ENCODE results near the gene RABGGTB. TPM values are rescaled to one million over a fixed set of nuclear protein-coding genes. Genes with fewer than 3 reads are reported as not detected.
A peak's percentile ranks its signal among the peaks of the same experiment; 100 is the strongest.
"Not testable (repeated sequence)": the region's sequence is repeated elsewhere in the genome, so short reads cannot be mapped to it uniquely, and the experiment has no call there.

Gene RABGGTB
- total and polyA plus RNA-seq, 4 donors = 24.3 to 74.8 (median 47.2) TPM

DNA sequence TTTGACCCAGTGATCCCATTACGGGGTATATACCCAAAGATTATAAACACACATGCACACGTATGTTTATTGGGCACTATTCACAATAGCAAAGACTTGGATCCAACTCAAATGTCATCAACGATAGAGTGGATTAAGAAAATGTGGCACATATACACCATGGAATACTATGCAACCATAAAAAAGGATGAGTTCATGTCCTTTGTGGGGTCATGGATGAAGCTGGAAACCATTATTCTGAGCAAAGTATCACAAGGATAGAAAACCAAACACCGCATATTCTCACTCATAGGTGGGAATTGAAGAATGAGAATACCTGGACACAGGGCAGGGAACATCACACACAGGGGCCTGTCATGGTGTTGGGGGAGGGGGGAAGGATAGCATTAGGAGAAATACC lies 2.1 kb upstream of the RABGGTB start:
- H3K9me3 ChIP-seq (ENCODE audit: control insufficient read depth in 4 of 4, low read length in 3 of 4); H3K27me3 ChIP-seq (ENCODE audit: control insufficient read depth in 4 of 4, insufficient read depth in 4 of 4, low read length in 3 of 4); H3K9ac ChIP-seq (ENCODE audit: low read depth in 1 of 2, low read length in 2 of 2); H3K4me3 ChIP-seq (ENCODE audit: low read depth in 1 of 3, low read length in 3 of 3); H3K36me3 ChIP-seq (ENCODE audit: control insufficient read depth in 4 of 4, insufficient read depth in 3 of 4, low read depth in 1 of 4, low read length in 3 of 4); DNase-seq (ENCODE audit: low spot score); H3K27ac ChIP-seq (ENCODE audit: low read depth in 1 of 2, low read length in 2 of 2): not testable (repeated sequence)
- WGBS = 95% methylated on average over 4 of the region's 4 CpGs
- peaks cover 4 to 23% (median 15%) of the 10 kb centered on the region in 4 donors for H3K4me1 ChIP-seq (ENCODE audit: control insufficient read depth in 4 of 4, insufficient read depth in 4 of 4, low read length in 3 of 4)

DNA sequence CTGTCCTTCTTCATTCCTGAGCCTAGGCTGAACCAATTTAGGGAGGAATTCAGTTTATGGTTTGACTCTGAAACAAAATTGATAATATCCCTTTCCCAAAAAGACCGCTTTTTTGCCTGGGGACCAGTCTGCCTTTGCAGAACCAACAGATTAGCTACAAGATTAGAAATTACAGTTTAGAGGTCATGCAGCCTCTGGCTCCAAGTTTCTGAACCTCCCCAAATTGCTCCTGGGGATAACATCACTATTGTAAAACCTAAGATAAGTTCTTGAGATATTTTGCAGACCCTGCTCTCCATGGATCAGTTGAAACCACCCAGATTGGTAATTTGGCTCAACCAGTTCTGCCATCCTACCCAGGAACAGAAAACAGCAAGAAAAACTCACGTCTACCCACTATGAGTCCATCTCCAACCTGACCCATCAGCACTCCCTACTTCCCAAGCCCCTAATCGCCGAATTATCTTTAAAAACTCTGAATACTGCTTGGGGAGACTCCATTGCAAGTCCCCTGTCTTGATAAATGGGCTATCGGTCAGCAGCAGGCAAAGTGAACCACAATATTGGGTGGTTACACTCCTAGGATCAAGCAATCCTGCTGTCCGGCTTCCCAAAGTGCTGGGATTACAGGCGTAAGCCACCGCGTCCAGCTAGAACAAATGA lies 605 bp upstream of the RABGGTB start:
- Histone ChIP-seq H3K4me1 (ENCODE audit: control insufficient read depth in 4 of 4, insufficient read depth in 4 of 4, low read length in 3 of 4) (peaks cover 5 to 39% (median 29%) of the 10 kb centered on the region in 4 donors), H3K9me3 (ENCODE audit: control insufficient read depth in 4 of 4, low read length in 3 of 4) (no peaks in the 10 kb centered on the region), H3K27me3 (ENCODE audit: control insufficient read depth in 4 of 4, insufficient read depth in 4 of 4, low read length in 3 of 4) (no peaks in the 10 kb centered on the region), H3K27ac (ENCODE audit: low read depth in 1 of 2, low read length in 2 of 2) (peak overlapping the region; percentile 80 to 92), H3K4me3 (ENCODE audit: low read depth in 1 of 3, low read length in 3 of 3) (peak overlapping the region; percentile 59 to 69 (median 61)), H3K36me3 (ENCODE audit: control insufficient read depth in 4 of 4, insufficient read depth in 3 of 4, low read depth in 1 of 4, low read length in 3 of 4) (peaks cover 0 to 2% (median 0%) of the 10 kb centered on the region in 4 donors), H3K9ac (ENCODE audit: low read depth in 1 of 2, low read length in 2 of 2) (peak overlapping the region; percentile 40 to 90)
- WGBS = 13% methylated on average over 9 of the region's 9 CpGs
- no peak for DNase-seq (ENCODE audit: low spot score)
- TF ChIP-seq FOXA1 (IDR thresholded peaks at IDR 0.05) (no peak), RXRA (IDR thresholded peaks at IDR 0.05) (no peak), EGR1 (IDR thresholded peaks at IDR 0.05; ENCODE audit: low read depth in 2 of 2) (no peak), JUND (IDR thresholded peaks at IDR 0.05) (no peak), YY1 (IDR thresholded peaks at IDR 0.05) (no peak), FOXA2 (IDR thresholded peaks at IDR 0.05) (no peak), HNF4A (conservative IDR thresholded peaks at IDR 0.05) (no peak), NR2F2 (IDR thresholded peaks at IDR 0.05) (no peak), TAF1 (conservative IDR thresholded peaks at IDR 0.05) (no peak), HNF4G (IDR thresholded peaks at IDR 0.05) (no peak), RAD21 (IDR thresholded peaks at IDR 0.05) (no peak)
- TF ChIP-seq, protein P1, sequence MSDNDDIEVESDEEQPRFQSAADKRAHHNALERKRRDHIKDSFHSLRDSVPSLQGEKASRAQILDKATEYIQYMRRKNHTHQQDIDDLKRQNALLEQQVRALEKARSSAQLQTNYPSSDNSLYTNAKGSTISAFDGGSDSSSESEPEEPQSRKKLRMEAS (IDR thresholded peaks at IDR 0.05) = no peak
- TF ChIP-seq, protein P2, sequence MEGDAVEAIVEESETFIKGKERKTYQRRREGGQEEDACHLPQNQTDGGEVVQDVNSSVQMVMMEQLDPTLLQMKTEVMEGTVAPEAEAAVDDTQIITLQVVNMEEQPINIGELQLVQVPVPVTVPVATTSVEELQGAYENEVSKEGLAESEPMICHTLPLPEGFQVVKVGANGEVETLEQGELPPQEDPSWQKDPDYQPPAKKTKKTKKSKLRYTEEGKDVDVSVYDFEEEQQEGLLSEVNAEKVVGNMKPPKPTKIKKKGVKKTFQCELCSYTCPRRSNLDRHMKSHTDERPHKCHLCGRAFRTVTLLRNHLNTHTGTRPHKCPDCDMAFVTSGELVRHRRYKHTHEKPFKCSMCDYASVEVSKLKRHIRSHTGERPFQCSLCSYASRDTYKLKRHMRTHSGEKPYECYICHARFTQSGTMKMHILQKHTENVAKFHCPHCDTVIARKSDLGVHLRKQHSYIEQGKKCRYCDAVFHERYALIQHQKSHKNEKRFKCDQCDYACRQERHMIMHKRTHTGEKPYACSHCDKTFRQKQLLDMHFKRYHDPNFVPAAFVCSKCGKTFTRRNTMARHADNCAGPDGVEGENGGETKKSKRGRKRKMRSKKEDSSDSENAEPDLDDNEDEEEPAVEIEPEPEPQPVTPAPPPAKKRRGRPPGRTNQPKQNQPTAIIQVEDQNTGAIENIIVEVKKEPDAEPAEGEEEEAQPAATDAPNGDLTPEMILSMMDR (IDR thresholded peaks at IDR 0.05; ENCODE audit: low read depth, low read length, missing input control) = no peak
- TF ChIP-seq, protein P3, sequence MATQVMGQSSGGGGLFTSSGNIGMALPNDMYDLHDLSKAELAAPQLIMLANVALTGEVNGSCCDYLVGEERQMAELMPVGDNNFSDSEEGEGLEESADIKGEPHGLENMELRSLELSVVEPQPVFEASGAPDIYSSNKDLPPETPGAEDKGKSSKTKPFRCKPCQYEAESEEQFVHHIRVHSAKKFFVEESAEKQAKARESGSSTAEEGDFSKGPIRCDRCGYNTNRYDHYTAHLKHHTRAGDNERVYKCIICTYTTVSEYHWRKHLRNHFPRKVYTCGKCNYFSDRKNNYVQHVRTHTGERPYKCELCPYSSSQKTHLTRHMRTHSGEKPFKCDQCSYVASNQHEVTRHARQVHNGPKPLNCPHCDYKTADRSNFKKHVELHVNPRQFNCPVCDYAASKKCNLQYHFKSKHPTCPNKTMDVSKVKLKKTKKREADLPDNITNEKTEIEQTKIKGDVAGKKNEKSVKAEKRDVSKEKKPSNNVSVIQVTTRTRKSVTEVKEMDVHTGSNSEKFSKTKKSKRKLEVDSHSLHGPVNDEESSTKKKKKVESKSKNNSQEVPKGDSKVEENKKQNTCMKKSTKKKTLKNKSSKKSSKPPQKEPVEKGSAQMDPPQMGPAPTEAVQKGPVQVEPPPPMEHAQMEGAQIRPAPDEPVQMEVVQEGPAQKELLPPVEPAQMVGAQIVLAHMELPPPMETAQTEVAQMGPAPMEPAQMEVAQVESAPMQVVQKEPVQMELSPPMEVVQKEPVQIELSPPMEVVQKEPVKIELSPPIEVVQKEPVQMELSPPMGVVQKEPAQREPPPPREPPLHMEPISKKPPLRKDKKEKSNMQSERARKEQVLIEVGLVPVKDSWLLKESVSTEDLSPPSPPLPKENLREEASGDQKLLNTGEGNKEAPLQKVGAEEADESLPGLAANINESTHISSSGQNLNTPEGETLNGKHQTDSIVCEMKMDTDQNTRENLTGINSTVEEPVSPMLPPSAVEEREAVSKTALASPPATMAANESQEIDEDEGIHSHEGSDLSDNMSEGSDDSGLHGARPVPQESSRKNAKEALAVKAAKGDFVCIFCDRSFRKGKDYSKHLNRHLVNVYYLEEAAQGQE (IDR thresholded peaks at IDR 0.05) = no peak
- TF ChIP-seq, protein P4, sequence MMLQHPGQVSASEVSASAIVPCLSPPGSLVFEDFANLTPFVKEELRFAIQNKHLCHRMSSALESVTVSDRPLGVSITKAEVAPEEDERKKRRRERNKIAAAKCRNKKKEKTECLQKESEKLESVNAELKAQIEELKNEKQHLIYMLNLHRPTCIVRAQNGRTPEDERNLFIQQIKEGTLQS (IDR thresholded peaks at IDR 0.05) = no peak

Data from liver (tissue), 9 donors.